GM19452 (cell line): ENCODE data around the gene SLC37A2.
A peak's percentile ranks its signal among the peaks of the same experiment; 100 is the strongest.

Experiments used
- ATAC-seq: cut with Tn5 transposase; IDR thresholded peaks from one replicate; pipeline ENCODE4 v1.9.1; 2021; ENCODE audit not compliant: unreplicated experiment

The SLC37A2 gene

DNA sequence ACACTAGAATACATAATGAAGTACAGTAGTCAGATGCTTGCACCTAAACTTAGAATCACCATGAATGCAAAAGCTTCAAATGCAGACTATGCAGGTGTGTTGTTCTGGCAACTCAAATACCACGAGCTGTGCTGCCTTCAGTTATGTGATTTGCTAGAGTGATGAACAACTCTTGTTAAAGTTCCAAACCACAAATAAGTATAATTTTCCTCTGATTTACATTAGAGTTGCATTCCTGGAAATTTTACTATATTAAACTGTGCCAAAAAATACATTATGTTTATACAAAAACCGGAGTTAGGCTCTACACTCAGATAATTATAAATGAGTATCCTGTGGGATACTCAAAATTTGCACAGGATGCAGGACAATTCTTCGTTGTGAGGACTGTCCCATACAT lies 45.4 kb downstream of the SLC37A2 start:
- no peak for ATAC-seq

DNA sequence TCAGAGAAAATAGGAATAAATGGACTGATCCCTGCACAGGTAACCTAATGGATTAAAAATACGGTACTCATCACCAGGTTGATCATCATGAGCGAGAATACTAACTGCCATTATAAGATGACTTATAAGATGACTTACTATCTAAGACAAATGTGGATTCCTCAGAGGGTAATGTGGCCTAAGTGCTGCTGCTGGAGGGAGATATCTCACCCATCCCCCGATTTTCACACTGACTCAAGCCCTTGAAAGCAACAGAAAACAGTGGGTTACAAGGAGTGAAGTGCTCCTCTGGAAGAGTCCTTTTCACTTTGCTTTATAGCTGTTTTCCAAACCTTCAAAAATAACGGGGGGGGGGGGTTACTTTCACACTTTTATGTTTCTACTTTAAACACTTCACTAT lies 47.4 kb downstream of the SLC37A2 start:
- ATAC-seq: no peak

DNA sequence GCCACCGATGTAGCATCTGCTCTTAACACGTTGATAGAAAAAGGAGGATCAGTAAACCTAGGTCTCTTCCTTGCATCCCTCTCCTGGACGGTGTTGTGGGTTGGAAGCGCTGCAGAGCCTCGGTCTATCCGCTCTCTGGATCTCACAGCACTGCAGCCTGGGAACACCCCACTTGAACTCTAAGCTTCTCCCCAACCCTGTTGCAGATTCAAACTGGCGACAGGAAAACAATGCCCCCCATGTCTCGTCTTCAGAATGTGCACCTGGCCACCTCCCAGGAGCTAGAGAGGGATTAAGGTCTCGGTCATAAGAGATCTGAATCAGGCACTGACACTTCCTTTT lies 47.9 kb downstream of the SLC37A2 start:
- no peak for ATAC-seq

DNA sequence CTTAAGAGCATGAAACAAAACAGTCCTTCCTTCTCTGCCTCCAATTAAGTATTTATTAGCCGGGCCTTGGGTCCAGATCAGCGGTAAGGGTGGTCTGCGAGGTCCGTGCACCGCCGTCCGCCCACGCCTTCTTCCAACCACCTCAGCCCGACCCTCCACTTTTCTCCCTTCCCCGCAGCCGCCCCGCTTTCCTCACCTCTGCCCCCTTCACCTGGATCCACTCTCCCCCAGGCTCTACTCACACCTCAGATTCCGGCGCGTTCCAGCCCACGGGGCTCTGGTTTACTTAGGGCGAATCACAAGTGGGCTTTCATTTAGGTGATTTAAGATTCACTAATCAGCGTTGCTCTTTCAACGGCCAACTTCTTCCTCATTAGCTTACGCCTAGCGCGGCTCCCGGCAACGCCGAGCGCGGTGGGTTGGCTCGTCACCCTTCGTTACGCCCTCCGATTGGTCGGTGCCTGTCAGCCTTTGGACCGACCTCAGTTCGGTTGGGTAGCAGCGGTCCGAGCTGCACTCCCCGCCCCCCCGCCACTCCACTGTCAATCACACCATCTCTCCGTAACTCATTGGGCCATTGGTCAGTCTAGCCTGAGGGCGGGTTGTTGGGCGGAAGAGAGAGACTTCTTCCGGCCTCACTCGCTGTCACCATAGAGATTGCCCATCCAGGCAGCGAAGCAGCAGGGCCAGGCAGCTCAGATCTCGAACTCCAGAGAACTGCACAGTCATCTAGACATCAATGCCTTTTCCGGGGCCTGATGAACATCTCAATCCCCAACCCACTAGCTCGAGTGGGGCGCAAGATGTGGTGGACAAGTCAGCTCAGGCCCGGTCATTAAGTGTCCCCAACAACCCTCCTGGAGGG lies 48.5 kb downstream of the SLC37A2 start, which contains the start of gene TMEM218:
TMEM218 (minus strand) TSS at position 284 of the 865 bp plus-strand sequence. CDS start 9,385 bp downstream, outside the sequence.
- peak; percentile 99 for ATAC-seq

DNA sequence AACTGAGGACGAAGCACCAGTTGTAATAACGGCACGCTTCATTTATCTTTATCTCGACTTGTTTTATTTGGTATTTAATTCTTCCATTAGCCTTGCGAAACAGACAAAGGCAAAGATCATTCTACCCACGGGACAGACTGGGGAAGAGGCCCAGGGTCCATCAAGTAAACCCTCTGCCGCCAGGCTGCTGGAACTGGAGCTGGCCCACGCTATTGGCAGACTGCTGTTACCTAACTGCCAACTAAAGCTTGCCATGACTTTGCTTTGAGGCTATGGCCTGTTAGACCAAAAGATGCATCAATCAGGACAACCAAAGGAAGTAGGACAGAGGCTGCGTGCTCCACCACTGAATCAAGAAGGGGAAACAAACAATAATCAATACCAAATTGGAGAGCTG lies 49.1 kb downstream of the SLC37A2 start:
- ATAC-seq: no peak

DNA sequence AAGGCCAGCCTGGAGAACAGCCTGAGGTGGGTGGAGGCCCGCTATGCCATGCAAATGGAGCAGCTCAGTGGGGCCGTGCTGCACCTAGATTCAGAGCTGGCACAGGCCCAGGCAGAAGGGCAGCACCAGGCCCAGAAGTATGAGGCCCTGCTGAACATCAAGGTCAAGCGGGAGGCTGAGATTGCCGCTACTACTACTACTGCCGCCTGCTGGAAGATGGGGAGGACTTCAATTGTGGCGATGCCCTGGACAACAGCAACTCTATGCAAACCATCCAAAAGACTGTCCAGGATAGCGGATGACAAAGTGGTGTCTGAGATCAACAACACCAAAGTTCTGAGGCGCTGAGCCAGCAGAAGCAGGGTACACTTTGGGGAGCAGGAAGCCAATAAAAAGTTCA lies 51.4 kb downstream of the SLC37A2 start:
- ATAC-seq: no peak

DNA sequence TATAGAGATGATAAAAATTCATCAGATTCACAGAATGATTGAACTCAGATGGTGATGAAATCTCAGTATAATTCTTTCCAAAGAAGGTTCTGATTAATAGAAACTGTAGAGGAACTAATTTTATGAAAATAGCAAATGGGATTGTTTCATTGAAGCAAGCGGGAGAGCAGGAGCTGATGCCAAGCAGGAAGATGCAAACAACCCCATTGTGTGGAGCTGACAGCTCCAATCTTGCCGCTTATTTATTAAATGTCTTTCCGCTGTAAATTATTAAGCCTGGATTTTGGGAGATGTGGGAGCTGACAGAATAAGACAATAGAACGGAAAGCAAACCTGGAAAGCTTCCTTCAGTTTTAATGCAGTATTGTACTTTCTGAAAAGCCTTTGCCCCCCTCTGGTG lies 54.3 kb downstream of the SLC37A2 start:
- ATAC-seq: no peak

DNA sequence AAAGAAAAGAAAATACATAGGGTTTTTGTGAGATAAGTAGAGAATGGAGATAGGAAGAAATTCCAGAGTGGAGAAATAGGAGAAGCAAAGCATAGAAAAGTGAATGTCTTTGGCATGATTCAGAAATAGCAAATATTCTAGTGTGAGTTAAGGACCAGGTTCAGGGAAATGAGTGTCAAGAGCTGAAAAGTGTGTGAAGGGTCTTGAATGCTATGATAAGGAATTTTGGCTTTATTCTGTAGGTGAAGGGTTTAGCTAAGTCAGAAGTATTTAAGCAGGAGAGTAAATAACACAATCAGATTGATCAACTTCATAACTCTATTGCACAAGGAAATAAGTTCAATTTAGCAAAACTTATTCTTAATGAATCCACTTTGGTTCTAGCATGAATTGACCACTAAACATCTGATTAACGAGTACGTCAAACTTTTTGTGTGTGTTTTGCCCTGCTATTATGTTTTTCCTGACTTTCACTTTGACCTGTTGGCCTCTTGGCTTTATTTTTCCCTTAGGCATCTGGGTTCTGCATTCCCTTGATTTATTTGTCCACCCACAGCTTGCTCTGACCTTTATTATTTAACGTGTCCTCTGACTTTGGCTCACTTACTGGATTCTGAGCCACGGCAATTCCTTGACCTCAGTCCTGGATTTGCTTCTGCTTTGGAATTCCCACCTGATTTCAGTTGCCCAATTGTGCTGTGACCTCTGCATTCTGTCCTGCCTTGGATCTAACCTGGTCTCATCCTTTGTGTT lies 60.3 kb downstream of the SLC37A2 start:
- no peak for ATAC-seq

DNA sequence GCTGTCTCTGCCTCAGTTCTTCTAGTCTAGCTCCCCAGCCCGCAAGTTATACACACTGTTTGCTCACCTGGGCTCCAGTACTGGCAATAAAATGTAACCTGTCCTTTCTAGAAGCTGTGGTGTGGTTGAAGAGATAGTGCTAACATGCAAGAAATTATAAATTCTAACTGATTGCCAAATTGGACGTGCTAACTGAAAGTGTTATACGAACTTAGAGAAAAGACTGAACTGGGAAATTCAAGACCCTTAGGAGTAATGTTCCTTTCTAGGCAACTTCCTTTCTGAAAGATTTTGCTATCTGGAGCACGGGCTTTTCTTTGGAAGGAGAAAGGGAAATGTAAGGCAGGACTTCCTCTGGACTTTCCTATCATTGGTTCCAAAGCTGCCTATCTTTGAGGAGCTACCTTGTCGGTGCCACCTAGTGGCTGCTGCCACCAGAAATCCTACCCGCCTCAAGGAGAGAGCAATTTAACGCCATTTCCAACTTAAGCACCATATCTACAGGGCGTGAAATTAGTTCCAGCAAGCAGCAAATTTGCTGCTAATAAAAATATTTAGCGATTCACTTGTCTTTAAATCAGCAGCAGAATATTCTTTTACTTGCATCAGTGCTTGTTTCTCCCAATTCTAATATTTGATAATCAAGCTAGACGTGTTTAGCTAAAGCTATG lies 61.0 kb downstream of the SLC37A2 start:
- ATAC-seq: peak; percentile 88

DNA sequence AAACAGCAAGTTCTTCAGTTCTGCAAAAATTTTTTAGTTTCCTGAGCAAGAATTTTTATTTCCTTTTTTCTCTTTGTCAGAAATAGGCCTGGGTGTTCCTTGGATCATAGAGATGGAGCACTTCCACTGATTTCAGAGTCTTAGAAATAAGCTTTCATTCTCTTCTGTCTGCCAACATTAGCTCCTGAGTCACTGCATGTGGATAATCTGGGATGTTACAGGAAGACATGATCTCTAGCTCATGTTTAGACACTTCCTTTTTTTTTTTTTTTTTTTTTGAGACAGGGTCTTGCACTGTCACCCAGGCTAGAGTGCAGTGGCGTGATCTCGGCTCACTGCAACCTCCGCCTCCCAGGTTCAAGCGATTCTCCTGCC lies 61.5 kb downstream of the SLC37A2 start:
- ATAC-seq: no peak

DNA sequence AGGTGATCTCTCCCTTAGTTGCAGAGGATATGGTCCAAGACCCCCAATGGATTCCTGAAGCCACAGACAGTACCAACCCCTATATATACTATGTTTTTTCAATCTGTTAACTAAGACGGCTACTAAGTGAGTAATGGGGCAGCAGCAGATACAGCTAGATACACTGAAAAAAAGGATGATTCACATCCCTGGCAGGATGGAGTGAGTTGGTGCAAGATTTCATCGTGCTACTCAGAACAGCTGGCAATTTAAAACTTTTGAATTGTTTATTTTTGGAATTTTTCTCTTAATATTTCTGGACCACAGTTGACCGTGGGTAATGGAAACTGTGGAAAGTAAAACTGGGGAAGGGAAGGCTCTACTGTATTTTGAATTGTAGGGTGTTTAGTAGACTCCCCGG lies 65.3 kb downstream of the SLC37A2 start:
- ATAC-seq: no peak

DNA sequence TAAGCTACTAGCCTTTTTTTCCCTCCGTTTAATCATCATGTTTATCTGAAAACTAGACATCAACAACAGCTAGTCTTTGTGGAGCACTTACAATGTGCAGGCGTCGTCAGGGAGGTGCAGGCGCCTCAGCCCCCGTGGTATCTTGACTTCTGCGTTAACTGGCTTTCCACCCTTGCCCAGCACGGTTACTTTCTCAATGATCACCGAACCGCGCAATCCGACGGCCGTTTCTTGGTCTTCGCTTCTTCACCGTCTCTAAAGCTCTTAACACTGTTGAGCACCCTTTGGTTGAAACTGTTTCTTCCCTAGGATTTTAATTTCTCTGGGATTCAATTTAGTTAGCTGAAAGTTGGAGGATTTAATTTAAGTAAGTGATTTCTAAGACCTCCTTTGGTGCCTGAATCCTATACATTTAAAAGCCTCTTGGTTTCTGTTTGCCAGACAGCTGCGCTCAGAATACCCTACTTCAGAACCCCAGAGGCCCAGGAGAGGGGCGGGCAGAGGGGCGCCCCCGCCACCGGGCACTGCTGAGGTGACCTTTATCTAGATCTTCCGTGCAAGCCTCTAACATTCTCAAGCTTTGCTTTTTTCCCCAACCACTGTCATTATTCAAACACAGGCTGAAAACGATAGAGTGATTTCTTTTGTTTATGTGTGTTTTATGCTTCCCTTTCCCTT lies 66.3 kb downstream of the SLC37A2 start:
- ATAC-seq: no peak

DNA sequence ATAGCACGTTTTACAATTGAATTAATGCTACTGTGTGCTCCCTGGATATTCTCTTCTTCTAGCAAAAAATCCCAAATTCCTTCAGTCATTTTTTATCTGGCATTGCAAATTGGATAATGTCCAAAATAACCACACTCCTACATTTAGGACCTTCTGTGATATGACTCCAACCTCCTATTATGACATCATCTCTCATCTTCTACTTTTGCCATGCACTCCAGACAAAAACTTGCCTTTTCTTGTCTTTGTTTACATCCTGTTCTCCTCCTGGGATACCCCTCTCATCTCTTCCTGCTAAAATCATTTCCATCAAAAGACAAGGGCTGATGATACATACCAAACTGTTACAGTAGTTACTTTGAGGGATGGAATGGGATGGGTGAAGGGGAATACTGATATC lies 69.0 kb downstream of the SLC37A2 start:
- ATAC-seq: no peak

DNA sequence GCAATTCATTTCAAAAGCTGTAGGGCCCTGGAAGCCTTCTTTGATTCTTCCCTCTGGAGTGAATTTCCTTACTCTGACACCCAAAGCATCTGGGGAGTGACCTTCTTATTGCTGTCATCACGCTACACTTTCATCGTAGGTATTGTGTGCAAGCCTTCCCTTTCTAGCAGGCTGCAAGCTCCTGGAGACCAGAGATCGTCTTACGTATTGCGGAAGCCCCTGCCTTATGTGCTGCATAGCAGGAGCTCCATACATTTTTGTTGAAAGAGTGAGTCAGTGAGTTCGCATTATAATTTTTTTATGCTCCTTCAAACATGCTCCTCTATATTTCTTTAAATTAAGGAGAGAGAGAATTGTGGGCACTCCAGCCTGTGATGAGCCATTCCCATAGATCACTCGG lies 69.5 kb downstream of the SLC37A2 start:
- ATAC-seq: no peak

DNA sequence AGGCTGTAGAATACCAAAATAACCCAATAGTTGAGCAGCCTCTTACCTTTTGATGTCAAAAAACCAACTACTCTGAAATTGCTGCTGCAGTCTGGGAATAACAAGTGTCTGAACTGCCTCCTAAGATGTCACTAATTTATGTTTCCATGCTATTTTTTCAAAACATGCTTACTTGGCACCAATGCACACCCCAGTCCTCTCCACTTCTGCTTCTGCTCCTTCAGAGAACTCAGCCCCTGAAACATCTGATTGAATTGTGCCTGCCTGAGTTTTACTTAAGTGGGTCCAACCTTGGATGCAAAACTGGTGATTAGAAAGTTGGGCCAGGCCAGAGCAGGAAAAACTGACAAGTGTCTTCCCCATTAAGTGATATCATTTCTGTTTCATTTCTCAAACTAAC lies 72.9 kb downstream of the SLC37A2 start:
- no peak for ATAC-seq

DNA sequence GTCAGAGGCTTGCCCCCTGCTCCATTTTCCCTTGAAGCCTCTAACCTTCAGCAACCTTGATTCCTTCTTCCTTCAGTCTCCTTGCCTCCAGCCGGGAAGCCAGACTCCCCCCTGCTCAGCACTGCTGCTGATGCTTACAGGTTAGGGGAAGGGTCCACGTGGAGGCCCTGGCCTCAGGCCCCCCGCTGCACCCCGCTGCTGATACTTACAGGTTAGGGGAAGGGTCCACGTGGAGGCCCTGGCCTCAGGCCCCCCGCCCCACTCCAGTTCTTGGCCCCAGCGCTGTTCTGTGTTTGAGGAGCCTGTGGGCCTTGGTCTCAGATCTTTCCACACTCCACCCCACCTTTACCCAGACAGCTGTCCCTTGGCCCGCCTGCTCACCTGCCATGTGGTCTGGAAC lies 75.9 kb downstream of the SLC37A2 start:
- no peak for ATAC-seq

DNA sequence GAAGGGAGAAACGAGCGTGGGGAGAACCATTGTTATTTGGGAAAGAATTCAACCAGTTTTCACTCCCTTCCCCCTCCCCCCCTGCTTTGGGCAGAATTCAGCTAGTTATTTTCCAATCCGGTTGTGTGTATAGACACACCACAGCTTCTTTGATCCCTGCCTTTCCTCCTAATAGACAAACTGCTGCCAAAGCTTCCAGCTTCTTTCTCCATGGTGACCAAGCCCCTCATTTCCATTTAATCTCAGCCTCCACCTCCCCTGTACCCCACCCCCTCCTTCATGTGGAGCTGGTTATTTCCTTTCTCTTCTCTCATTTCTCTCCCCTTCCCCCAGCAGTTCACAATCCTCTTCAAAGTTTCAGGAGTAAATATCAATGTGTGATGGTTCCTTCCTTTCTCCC lies 76.7 kb downstream of the SLC37A2 start:
- no peak for ATAC-seq
